ENCODE measurements around the gene ZNF772.

ZNF772 gene

GRCh38 chr19:57435062-57435978 is 42.0 kb downstream of the ZNF772 start, which contains the start of gene ZNF749:
Gene ZNF749 (plus strand): TSS chr19:57435325. CDS start chr19:57435579, 254 bp downstream.
- peak; percentile 96 to 98 for DNase-seq

- no peak for DNase-seq
Measured at GRCh38 chr19:57434386-57435061, 42.8 kb downstream of the ZNF772 start.

GRCh38 chr19:57421037-57421436 is 56.3 kb downstream of the ZNF772 start:
- DNase-seq = no peak

GRCh38 chr19:57419439-57419838 is 57.9 kb downstream of the ZNF772 start:
- DNase-seq = no peak
